ENCODE data around the gene GGT6.

GGT6 gene

GRCh38 chr17:4519361-4519788, 41.0 kb downstream of the GGT6 start:
- no peak for DNase-seq

- no peak for DNase-seq
Observed at GRCh38 chr17:4518901-4519300, 41.5 kb downstream of the GGT6 start.

GRCh38 chr17:4516735-4517134, 43.6 kb downstream of the GGT6 start:
- no peak for DNase-seq

- DNase-seq = no peak
Observed at GRCh38 chr17:4515501-4515900, 44.9 kb downstream of the GGT6 start.

- DNase-seq = no peak
Observed at GRCh38 chr17:4514779-4515178, 45.6 kb downstream of the GGT6 start.

- no peak for DNase-seq
Observed at GRCh38 chr17:4514206-4514605, 46.2 kb downstream of the GGT6 start.

GRCh38 chr17:4513113-4514032, 47.0 kb downstream of the GGT6 start:
- no peak for DNase-seq

- no peak for DNase-seq
Observed at GRCh38 chr17:4512156-4513112, 47.9 kb downstream of the GGT6 start.

- no peak for DNase-seq
Observed at GRCh38 chr17:4511199-4511932, 49.0 kb downstream of the GGT6 start.

GRCh38 chr17:4510618-4510941, 49.8 kb downstream of the GGT6 start:
- DNase-seq = no peak

- no peak for DNase-seq
Observed at GRCh38 chr17:4509923-4510617, 50.3 kb downstream of the GGT6 start.

- no peak for DNase-seq
Observed at GRCh38 chr17:4509401-4509800, 51.0 kb downstream of the GGT6 start.

- DNase-seq = no peak
Observed at GRCh38 chr17:4508207-4508606, 52.2 kb downstream of the GGT6 start.

GRCh38 chr17:4507361-4508111, 52.8 kb downstream of the GGT6 start:
- no peak for DNase-seq
